Activated CD4-positive, alpha-beta T cell treated with anti-CD3 and anti-CD28 coated beads for 36 hours (primary cell): Measurements from ENCODE around the gene ALG8. TPM values are rescaled to one million over a fixed set of nuclear protein-coding genes. Genes with fewer than 3 reads are reported as not detected.
A peak's percentile ranks its signal among the peaks of the same experiment; 100 is the strongest.
"Not testable (repeated sequence)": the region's sequence is repeated elsewhere in the genome, so short reads cannot be mapped to it uniquely, and the experiment has no call there.

Source experiments
- ATAC-seq: fragments of 200-7000 bp; cut with Tn5 transposase; one replicate; pipeline ENCODE4 v1.10.0; 2021; ENCODE audit warnings: mild to moderate bottlenecking, moderate library complexity
- CTCF ChIA-PET: fragments of 350-600 bp; sonication (Branson Sonifier 250); formaldehyde crosslinking; loops from one replicate; lab custom pipeline; 2021; ENCODE audit warnings: antibody characterized with exemption; lab: Charles Lee
- POLR2A ChIA-PET: fragments of 350-600 bp; sonication (Branson Sonifier 250); formaldehyde crosslinking; loops from one replicate; lab custom pipeline; 2021; ENCODE audit warnings: antibody characterized with exemption, inconsistent platforms; lab: Charles Lee
- DNase-seq: peaks from one replicate; pipeline ENCODE4 v3.0.0-alpha.2; 2020
- H3K27ac Mint-ChIP-seq: one replicate; pipeline ENCODE4 v1.8.0; 2021; ENCODE audit warnings: mixed read lengths
- H3K27me3 Mint-ChIP-seq: one replicate; pipeline ENCODE4 v1.8.0; 2021; ENCODE audit warnings: mixed read lengths
- H3K36me3 Mint-ChIP-seq: one replicate; pipeline ENCODE4 v1.8.0; 2021; ENCODE audit warnings: low read depth, mixed read lengths
- H3K4me1 Mint-ChIP-seq: one replicate; pipeline ENCODE4 v1.8.0; 2021; ENCODE audit warnings: mixed read lengths
- H3K4me3 Mint-ChIP-seq: one replicate; pipeline ENCODE4 v1.8.0; 2021; ENCODE audit warnings: mild to moderate bottlenecking, moderate library complexity, mixed read lengths
- H3K9me3 Mint-ChIP-seq: one replicate; pipeline ENCODE4 v1.8.0; 2021; ENCODE audit warnings: low read depth, mixed read lengths
- intact Hi-C, 2 experiments: fragments of 100-400 bp; cut with DNase I in 1 of 2; cut with micrococcal nuclease in 1 of 2; formaldehyde crosslinking; loops; one replicate each; pipeline versions ENCODE4 v1.14.2 to v1.15.1; 2022 to 2024; cut with DNase I, micrococcal nuclease
- total RNA-seq, 2 experiments: library from RNA; stranded (reverse); gene quantifications; one replicate each; pipeline ENCODE4 v1.2.3, GENCODE V29; 2021

The ALG8 gene
- total RNA-seq, 2 experiments from 2014 or later, result 59.4 to 85.2 TPM

DNA sequence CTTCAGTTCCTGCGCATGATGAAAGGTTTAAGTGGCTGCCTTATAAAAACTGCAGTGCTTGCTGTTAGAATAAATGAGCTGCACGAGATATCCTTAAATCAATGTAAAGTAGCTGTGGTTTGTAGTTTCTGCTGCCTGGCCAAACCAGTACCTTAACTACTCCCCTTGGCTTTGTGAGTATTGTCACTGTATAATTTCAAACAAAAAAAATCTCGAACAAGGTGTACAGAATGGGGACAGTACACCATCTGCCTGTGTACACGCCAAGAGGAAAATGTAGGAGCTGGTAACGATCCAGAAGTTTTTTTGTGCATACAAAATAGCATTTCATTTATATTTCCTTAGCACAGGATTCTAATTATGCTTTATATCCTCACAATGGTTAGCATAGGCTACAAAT is 39.2 kb downstream of the ALG8 start:
- no peak for ATAC-seq
- H3K27me3 Mint-ChIP-seq, result no peaks in the 10 kb centered on the region

DNA sequence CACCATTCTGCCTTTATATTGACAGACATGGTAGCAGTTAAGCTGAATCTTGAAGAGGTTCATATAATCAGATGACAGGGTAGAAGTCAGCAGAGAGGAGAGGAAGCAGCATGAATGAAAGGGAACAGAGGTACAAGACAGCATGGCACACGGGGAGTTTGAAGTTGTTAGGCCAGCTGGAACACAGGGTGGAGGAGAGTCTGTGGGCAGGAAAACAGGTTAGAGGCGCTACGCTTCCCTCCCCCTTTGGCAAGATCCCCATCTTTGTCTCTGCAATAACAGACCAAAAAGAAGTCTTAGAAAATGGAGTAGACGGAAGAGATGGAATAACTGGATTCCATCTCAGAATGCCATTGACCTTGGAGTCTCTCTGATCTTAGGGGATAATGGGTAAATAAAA is 39.8 kb downstream of the ALG8 start:
- ATAC-seq, result no peak
- ChIA-PET CTCF (interaction anchor here (0.6 to 1.8 kb wide), 2 partner anchors 54 to 595 kb away, joined by 3 to 9 read pairs; no protein-coding TSS in a partner anchor), POLR2A (no interaction called here)
- Mint-ChIP-seq H3K4me3 (no peak overlapping the region), H3K36me3 (peaks cover 32% of the 10 kb centered on the region), H3K27ac (no peak overlapping the region), H3K9me3 (no peaks in the 10 kb centered on the region), H3K27me3 (no peaks in the 10 kb centered on the region), H3K4me1 (peaks cover 4% of the 10 kb centered on the region)
- no peak for DNase-seq
- intact Hi-C loops, result no loop called here

More for the DNA sequence above, 39.2 kb downstream of the ALG8 start:
- no peak overlapping the region for H3K4me3 Mint-ChIP-seq
- intact Hi-C loops, result no loop called here
- no peaks in the 10 kb centered on the region for H3K9me3 Mint-ChIP-seq
- ChIA-PET CTCF (interaction anchor here (1.8 kb wide), 1 partner anchor 54 kb away, joined by 9 read pairs; no protein-coding TSS in a partner anchor), POLR2A (no interaction called here)
- peaks cover 29% of the 10 kb centered on the region for H3K36me3 Mint-ChIP-seq
- H3K27ac Mint-ChIP-seq, result no peak overlapping the region
- DNase-seq, result no peak
- H3K4me1 Mint-ChIP-seq, result no peaks in the 10 kb centered on the region

DNA sequence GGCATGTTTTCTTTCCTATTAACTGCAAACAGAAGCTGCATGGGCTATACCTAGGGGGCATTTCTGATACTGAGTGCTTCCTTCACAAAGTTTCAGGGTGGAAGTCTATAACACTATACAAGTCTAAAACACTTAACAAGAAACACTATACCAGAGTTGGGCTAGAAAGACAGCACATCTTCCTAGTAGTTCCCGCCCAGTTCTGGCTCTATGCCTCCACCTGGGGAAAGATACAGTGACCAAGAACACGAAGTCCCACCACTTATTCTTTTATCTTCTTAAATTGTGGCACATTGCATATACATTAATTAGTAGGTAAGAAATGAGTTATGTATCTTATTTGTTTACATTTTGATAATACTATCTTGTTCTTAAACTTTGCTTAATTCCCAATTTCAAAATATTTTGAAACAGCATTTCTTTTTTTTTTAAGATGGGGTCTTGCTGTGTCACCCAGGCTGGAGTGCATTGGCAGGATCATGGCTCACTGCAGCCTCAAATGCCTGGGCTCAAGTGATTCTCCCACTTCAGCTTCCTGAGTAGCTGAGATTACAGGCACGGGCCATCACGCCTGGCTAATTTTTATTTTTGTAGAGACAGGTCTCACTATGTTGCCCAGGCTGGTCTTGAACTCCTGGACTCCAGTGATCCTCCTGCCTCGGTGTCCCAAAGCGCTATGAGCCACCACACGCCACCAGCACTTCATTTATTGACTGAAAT is 41.6 kb downstream of the ALG8 start:
- Mint-ChIP-seq H3K4me1 (peaks cover 10% of the 10 kb centered on the region), H3K4me3 (no peak overlapping the region), H3K36me3 (peaks cover 39% of the 10 kb centered on the region), H3K9me3 (no peaks in the 10 kb centered on the region), H3K27me3 (no peaks in the 10 kb centered on the region), H3K27ac (no peak overlapping the region)
- CTCF ChIA-PET, result no interaction called here
- DNase-seq, result no peak
- POLR2A ChIA-PET, result no interaction called here
- ATAC-seq, result no peak
- intact Hi-C loops, result no loop called here

DNA sequence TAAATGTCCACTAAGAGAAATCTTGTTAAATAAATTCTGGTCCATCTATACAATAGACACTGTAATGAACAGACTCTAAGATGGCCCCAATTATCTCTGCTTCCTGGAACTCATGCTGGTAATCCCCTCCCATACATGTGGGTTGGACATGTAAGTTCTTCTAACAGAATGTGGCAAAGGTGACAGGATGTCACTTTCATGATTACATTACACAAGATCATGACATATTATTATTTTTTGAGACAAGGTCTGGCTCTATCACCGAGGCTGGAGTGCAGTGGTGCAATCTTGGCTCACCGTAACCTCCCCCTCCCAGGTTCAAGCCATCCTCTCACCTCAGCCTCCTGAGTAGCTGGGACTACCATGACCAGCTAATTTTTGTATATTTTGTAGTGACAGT is 45.2 kb downstream of the ALG8 start:
- intact Hi-C loops, result no loop called here
- Mint-ChIP-seq H3K9me3 (no peaks in the 10 kb centered on the region), H3K27ac (peak overlapping the region; percentile 87), H3K27me3 (no peaks in the 10 kb centered on the region), H3K36me3 (peaks cover 19% of the 10 kb centered on the region), H3K4me1 (peaks cover 10% of the 10 kb centered on the region), H3K4me3 (no peak overlapping the region)
- ATAC-seq (peak; percentile 99), DNase-seq (peak; percentile 32)
- POLR2A ChIA-PET, result interaction anchor here (0.7 kb wide), 1 partner anchor 9 kb away, joined by 3 read pairs; no protein-coding TSS in a partner anchor
- CTCF ChIA-PET, result interaction anchor here (1.4 kb wide), 1 partner anchor 46 kb away, joined by 3 read pairs; the partner anchor contains the start of gene ALG8

DNA sequence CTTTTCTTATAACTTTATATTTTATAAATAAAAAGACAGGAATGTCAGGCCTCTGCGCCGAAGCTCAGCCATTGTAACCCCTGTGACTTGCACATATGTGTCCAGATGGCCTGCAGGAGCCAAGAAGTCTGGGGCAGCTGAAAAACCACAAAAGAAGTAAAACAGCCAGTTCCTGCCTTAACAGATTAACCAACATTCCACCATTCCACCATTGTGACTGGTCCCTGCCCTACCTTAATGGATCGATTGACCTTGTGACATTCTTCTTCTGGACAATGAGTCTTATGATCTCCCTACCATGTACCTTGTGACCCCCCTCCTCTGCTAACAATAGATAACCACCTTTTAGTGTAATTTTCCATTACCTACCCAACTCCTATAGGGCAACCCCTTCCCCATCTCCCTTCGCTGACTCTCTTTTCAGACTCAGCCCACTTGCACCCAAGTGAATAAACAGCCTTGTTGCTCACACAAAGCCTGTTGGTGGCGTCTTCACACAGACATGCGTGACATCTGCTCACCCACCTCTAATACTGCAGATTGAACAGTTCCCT is 52.8 kb downstream of the ALG8 start:
- H3K27ac Mint-ChIP-seq, H3K36me3 Mint-ChIP-seq, H3K9me3 Mint-ChIP-seq, H3K27me3 Mint-ChIP-seq, POLR2A ChIA-PET, ATAC-seq, DNase-seq, intact Hi-C loops, H3K4me3 Mint-ChIP-seq, H3K4me1 Mint-ChIP-seq: not testable (repeated sequence)
- CTCF ChIA-PET, result interaction anchor here (1.4 kb wide), 1 partner anchor 10 kb away, joined by 4 read pairs; no protein-coding TSS in a partner anchor

DNA sequence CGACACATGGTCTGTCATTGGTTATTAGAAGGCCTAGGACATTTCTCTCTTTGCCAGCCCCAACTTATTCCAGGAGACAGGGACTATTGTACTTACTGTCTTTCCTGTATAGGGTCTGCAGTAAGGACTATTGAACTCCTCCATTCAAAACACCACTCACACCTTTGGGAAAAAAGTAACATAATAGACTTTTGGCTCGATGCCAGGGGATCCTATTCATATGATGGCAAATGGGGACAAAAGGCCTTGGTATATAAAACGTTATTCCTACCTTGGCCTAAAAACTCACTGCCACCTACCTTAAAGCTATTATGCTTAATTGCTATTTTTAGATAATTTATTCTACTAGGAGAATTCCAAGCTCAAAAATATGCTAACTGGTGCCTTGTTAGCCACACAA is 53.5 kb downstream of the ALG8 start:
- ChIA-PET CTCF (interaction anchor here (1.0 to 1.4 kb wide), 2 partner anchors 9 to 40 kb away, joined by 3 to 4 read pairs; no protein-coding TSS in a partner anchor), POLR2A (no interaction called here)
- Mint-ChIP-seq H3K36me3 (no peaks in the 10 kb centered on the region), H3K27ac (no peak overlapping the region), H3K4me3 (no peak overlapping the region), H3K9me3 (no peaks in the 10 kb centered on the region), H3K27me3 (no peaks in the 10 kb centered on the region), H3K4me1 (peaks cover 9% of the 10 kb centered on the region)
- DNase-seq, result no peak
- intact Hi-C loops, result no loop called here
- no peak for ATAC-seq

DNA sequence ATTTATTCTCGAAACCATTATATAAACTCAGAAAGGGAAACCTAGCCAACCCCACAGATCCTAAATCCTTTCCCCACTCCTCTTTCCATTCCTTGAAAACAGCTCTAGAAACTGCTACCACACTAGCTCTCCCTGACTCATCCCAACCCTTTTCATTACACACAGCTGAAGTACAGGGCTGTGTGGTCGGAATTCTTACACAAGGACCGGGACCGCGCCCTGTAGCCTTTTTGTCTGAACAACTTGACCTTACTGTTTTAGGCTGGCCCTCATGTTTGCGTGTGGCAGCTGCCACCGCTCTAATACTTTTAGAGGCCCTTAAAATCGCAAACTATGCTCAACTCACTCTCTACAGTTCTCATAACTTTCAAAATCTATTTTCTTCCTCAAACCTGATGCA is 54.9 kb downstream of the ALG8 start:
- H3K27ac Mint-ChIP-seq, DNase-seq, ATAC-seq, H3K9me3 Mint-ChIP-seq, CTCF ChIA-PET, H3K27me3 Mint-ChIP-seq, H3K36me3 Mint-ChIP-seq, H3K4me3 Mint-ChIP-seq, intact Hi-C loops, POLR2A ChIA-PET: not testable (repeated sequence)
- peaks cover 15% of the 10 kb centered on the region for H3K4me1 Mint-ChIP-seq

DNA sequence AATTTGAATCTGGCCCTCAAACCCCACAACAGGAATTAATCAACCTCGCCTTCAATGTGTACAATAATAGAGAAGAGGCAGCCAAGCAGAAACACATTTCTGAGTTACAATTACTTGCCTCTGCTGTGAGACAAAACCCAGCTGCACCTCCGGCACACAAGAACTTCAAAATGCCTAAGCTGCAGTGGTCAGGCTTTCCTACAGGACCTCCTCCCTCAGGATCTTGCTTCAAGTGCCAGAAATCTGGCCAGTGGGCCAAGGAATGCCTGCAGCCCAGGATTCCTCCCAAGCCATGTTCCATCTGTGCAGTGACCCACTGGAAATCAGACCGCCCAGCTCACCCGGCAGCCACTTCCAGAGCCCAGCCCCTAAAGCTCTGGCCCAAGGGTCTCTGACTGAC is 56.4 kb downstream of the ALG8 start:
- DNase-seq (no peak), ATAC-seq (no peak)
- no peak overlapping the region for H3K27ac Mint-ChIP-seq
- ChIA-PET POLR2A (no interaction called here), CTCF (no interaction called here)
- H3K4me3 Mint-ChIP-seq, result no peak overlapping the region
- H3K27me3 Mint-ChIP-seq, result no peaks in the 10 kb centered on the region
- no peaks in the 10 kb centered on the region for H3K9me3 Mint-ChIP-seq
- no peaks in the 10 kb centered on the region for H3K36me3 Mint-ChIP-seq
- intact Hi-C loops, result no loop called here
- peaks cover 20% of the 10 kb centered on the region for H3K4me1 Mint-ChIP-seq

DNA sequence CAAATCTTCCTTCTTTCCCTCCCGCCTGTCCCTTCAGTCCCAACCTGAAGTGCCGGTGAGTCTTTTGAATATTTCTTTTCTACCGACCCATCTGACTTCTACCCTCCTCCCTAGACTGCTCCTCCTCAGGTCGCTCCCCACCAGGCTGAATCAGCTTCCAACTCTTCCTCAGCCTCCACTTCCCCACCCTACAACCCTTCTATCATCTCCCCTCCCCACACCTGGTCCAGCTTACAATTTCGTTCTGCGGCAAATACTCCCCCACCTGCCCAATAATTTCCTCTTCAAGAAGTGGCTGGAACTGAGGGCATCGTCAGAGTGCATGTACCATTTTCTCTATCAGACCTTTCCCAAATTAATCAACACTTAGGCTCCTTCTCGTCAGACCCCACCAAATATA is 57.3 kb downstream of the ALG8 start:
- ChIA-PET POLR2A (no interaction called here), CTCF (no interaction called here)
- Mint-ChIP-seq H3K4me3 (no peak overlapping the region), H3K9me3 (no peaks in the 10 kb centered on the region), H3K4me1 (peaks cover 28% of the 10 kb centered on the region), H3K27me3 (no peaks in the 10 kb centered on the region), H3K36me3 (no peaks in the 10 kb centered on the region), H3K27ac (no peak overlapping the region)
- intact Hi-C loops, result no loop called here
- no peak for ATAC-seq
- no peak for DNase-seq

DNA sequence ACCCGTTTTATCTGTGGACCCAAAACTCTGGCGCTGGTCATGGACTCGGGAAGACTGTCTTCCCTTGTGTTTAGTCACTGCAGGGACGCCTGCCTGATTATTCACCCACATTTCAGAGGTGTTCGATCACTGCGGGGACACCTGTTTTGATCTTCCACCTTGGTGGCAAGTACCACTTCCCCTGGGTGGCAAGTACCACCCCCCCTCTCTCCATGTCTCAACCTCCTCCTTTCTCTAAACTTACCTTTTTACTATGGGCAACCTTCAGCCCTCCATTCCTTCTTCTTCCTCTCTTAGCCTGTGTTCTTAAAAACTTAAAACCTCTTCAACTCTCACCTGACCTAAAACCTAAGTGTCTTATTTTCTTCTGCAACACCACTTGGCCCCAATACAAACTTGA is 57.8 kb downstream of the ALG8 start:
- POLR2A ChIA-PET, result no interaction called here
- Mint-ChIP-seq H3K27ac (no peak overlapping the region), H3K36me3 (peaks cover 2% of the 10 kb centered on the region), H3K4me1 (peaks cover 32% of the 10 kb centered on the region), H3K4me3 (no peak overlapping the region), H3K9me3 (no peaks in the 10 kb centered on the region), H3K27me3 (no peaks in the 10 kb centered on the region)
- CTCF ChIA-PET, result no interaction called here
- ATAC-seq, result no peak
- intact Hi-C loops, result loop anchor here in 1 of 2 experiments (2.0 kb wide), 1 partner anchor 57 kb away; the partner anchor contains the start of gene ALG8
- DNase-seq, result no peak

DNA sequence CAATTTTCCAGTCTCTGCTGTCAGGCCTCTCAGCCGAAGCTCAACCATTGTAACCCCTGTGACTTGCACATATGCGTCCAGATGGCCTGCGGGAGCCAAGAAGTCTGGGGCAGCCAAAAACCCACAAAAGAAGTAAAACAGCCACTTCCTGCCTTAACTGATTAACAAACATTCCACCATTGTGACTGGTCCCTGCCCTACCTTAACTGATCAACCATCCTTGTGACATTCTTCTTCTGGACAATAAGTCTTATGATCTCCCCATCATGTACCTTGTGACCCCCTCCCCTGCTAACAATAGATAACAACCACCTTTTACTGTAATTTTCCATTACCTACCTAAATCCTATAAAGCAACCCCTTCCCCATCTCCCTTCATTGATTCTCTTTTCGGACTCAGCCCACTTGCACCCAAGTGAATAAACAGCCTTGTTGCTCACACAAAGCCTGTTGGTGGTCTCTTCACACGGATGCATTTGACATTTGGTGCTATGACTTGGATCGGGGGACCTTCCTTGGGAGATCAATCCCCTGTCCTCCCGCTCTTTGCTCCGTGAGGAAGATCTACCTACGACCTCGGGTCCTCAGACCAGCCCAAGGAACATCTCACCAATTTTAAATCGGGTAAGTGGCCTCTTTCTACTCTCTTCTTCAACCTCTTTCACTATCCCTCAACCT is 58.5 kb downstream of the ALG8 start:
- Mint-ChIP-seq H3K4me3 (no peak overlapping the region), H3K27me3 (no peaks in the 10 kb centered on the region), H3K36me3 (peaks cover 2% of the 10 kb centered on the region), H3K27ac (peak overlapping the region; percentile 8), H3K9me3 (no peaks in the 10 kb centered on the region), H3K4me1 (peaks cover 38% of the 10 kb centered on the region)
- ChIA-PET CTCF (no interaction called here), POLR2A (no interaction called here)
- DNase-seq, result no peak
- intact Hi-C loops, result loop anchor here in 1 of 2 experiments (2.0 kb wide), 1 partner anchor 58 kb away; the partner anchor contains the start of gene ALG8
- no peak for ATAC-seq
